Colonic mucosa (tissue), 4 donors: ENCODE data around the gene TMEM97. TPM values are rescaled to one million over a fixed set of nuclear protein-coding genes. Genes with fewer than 3 reads are reported as not detected.
"Not testable (repeated sequence)": the region's sequence is repeated elsewhere in the genome, so short reads cannot be mapped to it uniquely, and the experiment has no call there.

ENCODE experiments used
- DNase-seq: peaks from one replicate; pipeline ENCODE4 v3.0.0-alpha.2; 2020
- H3K27ac ChIP-seq: fragments of 200-600 bp; one replicate; pipeline ENCODE4 v1.8.0; 2021
- H3K27me3 ChIP-seq: fragments of 200-600 bp; one replicate; pipeline ENCODE4 v1.8.0; 2021
- H3K36me3 ChIP-seq: fragments of 200-600 bp; one replicate; pipeline ENCODE4 v1.8.0; 2021
- H3K4me1 ChIP-seq: fragments of 200-600 bp; one replicate; pipeline ENCODE4 v1.8.0; 2021; ENCODE audit warnings: mild to moderate bottlenecking
- H3K4me3 ChIP-seq: fragments of 200-600 bp; one replicate; pipeline ENCODE4 v1.8.0; 2021
- H3K9ac ChIP-seq, 2 donors: one replicate each; pipeline ENCODE4 v1.7.0; 2013; ENCODE audit warnings: control low read depth in 2 of 2, low read depth in 2 of 2, low read length in 2 of 2
- H3K9me3 ChIP-seq: fragments of 200-600 bp; one replicate; pipeline ENCODE4 v1.8.0; 2021
- CTCF ChIP-seq: fragments of 200-600 bp; IDR thresholded peaks from one replicate; pipeline ENCODE4 v1.8.0; 2022; ENCODE audit warnings: antibody characterized with exemption, mild to moderate bottlenecking
- intact Hi-C: fragments of 100-400 bp; cut with DNase I; formaldehyde crosslinking; loops from one replicate; pipeline ENCODE4 v1.14.1; 2022
- total RNA-seq, 2 donors: library from RNA; stranded (reverse); fragmentation: NEBNext Ultra II Directional in 1 of 2; extraction: Animal tissue kit (Norgen Biotek cat#: 25700) in 1 of 2; gene quantifications; one replicate each; pipeline ENCODE4 v1.2.1, GENCODE V29; 2021
- donor health status: healthy.
- donor health status: DM: no; HTN: no; CAD: no.
- donor health status: DM: no; HTN: no; CAD: no.

The TMEM97 gene
- total RNA-seq, 2 donors from 2014 or later, result 37.2 to 38.5 TPM

GRCh38 chr17:28335201-28335958 lies 16.4 kb downstream of the TMEM97 start, which contains the start of the genes IFT20 and TNFAIP1:
Gene IFT20 (minus strand): TSS chr17:28335472. CDS start chr17:28331985, 3,487 bp downstream.
Gene TNFAIP1 (plus strand): TSS chr17:28335761. CDS start chr17:28339522, 3,761 bp downstream.
- DNase-seq, result peak; percentile 98
- H3K9ac ChIP-seq, result peak within 1 kb of the TSS; percentile 89 to 94
- no peaks in the 10 kb centered on the region for H3K36me3 ChIP-seq
- intact Hi-C loops, result no loop called here
- no peaks in the 10 kb centered on the region for H3K27me3 ChIP-seq
- H3K27ac ChIP-seq, result peak within 1 kb of the TSS; percentile 79
- H3K4me3 ChIP-seq, result peak within 1 kb of the TSS; percentile 96
- H3K9me3 ChIP-seq, result no peaks in the 10 kb centered on the region
- H3K4me1 ChIP-seq, result peaks cover 8% of the 10 kb centered on the region
- no peak for TF ChIP-seq CTCF

- DNase-seq, result peak; percentile 70
- peaks cover under 1% of the 10 kb centered on the region for H3K36me3 ChIP-seq
- intact Hi-C loops, result no loop called here
- H3K4me1 ChIP-seq, result peaks cover 8% of the 10 kb centered on the region
- H3K4me3 ChIP-seq, result peak overlapping the region; percentile 96
- H3K9me3 ChIP-seq, result no peaks in the 10 kb centered on the region
- peak overlapping the region; percentile 79 for H3K27ac ChIP-seq
- TF ChIP-seq CTCF, result no peak
- H3K9ac ChIP-seq, result peak overlapping the region; percentile 89 to 94
- no peaks in the 10 kb centered on the region for H3K27me3 ChIP-seq
These were observed 17.2 kb downstream of the TMEM97 start for GRCh38 chr17:28335959-28336871.

GRCh38 chr17:28338056-28338768 lies 19.2 kb downstream of the TMEM97 start:
- no peaks in the 10 kb centered on the region for H3K27me3 ChIP-seq
- H3K9me3 ChIP-seq, result no peaks in the 10 kb centered on the region
- H3K27ac ChIP-seq, result peak overlapping the region; percentile 5
- TF ChIP-seq CTCF, result no peak
- no peak overlapping the region for H3K9ac ChIP-seq
- H3K4me1 ChIP-seq, result peaks cover 8% of the 10 kb centered on the region
- H3K36me3 ChIP-seq, result peaks cover 10% of the 10 kb centered on the region
- intact Hi-C loops, result no loop called here
- DNase-seq, result no peak
- H3K4me3 ChIP-seq, result no peak overlapping the region

GRCh38 chr17:28338769-28339212 lies 19.8 kb downstream of the TMEM97 start:
- H3K36me3 ChIP-seq, intact Hi-C loops, H3K27me3 ChIP-seq, H3K9me3 ChIP-seq, H3K4me1 ChIP-seq, DNase-seq, H3K9ac ChIP-seq, H3K4me3 ChIP-seq: not testable (repeated sequence)
- peak overlapping the region; percentile 5 for H3K27ac ChIP-seq

GRCh38 chr17:28339431-28339830 lies 20.4 kb downstream of the TMEM97 start:
- intact Hi-C loops, result no loop called here
- H3K9me3 ChIP-seq, result no peaks in the 10 kb centered on the region
- no peak for TF ChIP-seq CTCF
- no peaks in the 10 kb centered on the region for H3K27me3 ChIP-seq
- no peak for DNase-seq
- peaks cover 10% of the 10 kb centered on the region for H3K36me3 ChIP-seq
- no peak overlapping the region for H3K4me3 ChIP-seq
- no peak overlapping the region for H3K27ac ChIP-seq
- no peak overlapping the region for H3K9ac ChIP-seq
- H3K4me1 ChIP-seq, result peaks cover 6% of the 10 kb centered on the region
